Uterus (tissue), 2 donors: ENCODE results near the gene LBH.

Experiments
- CTCF ChIP-seq, 4 experiments: fragments of 200-600 bp in 2 of 4; fragments of 450-650 bp in 2 of 4; sonication (generic) in 2 of 4; IDR thresholded peaks; one replicate each; pipeline ENCODE4 v1.5.1; 2016 to 2019; ENCODE audit warnings: antibody characterized with exemption in 4 of 4, mild to moderate bottlenecking in 2 of 4, moderate library complexity in 1 of 4
- POLR2A ChIP-seq, 2 donors: fragments of 450-650 bp; IDR thresholded peaks; one replicate each; pipeline ENCODE4 v1.6.1; 2016; ENCODE audit warnings: antibody characterized with exemption in 2 of 2, mild to moderate bottlenecking in 1 of 2, moderate library complexity in 1 of 2

- TF ChIP-seq CTCF (IDR thresholded peaks at IDR 0.05) (no peak), POLR2A (IDR thresholded peaks at IDR 0.05) (no peak)
Measured at GRCh38 chr2:30273574-30273929, 42.2 kb downstream of the LBH start.
